CD4-positive, alpha-beta T cell (primary cell): ENCODE measurements around the gene GALNT18. TPM values are rescaled to one million over a fixed set of nuclear protein-coding genes. Genes with fewer than 3 reads are reported as not detected.

Experiments used
- ATAC-seq: fragments of 200-7000 bp; cut with Tn5 transposase; one replicate; pipeline ENCODE4 v1.10.0; 2022; ENCODE audit warnings: mild to moderate bottlenecking; ENCODE audit not compliant: poor library complexity
- CTCF ChIA-PET: fragments of 350-600 bp; sonication (Branson Sonifier 250); formaldehyde crosslinking; loops from one replicate; lab custom pipeline; 2021; ENCODE audit warnings: antibody characterized with exemption, inconsistent platforms; lab: Charles Lee
- POLR2A ChIA-PET: fragments of 350-600 bp; sonication (Branson Sonifier 250); formaldehyde crosslinking; loops from one replicate; lab custom pipeline; 2021; ENCODE audit warnings: antibody characterized with exemption, inconsistent platforms; lab: Charles Lee
- DNase-seq, 14 experiments: peaks; one replicate each; pipeline ENCODE4 v3.0.0-alpha.2; 2013 to 2020; ENCODE audit warnings: mixed read lengths in 2 of 14
- H3K27ac ChIP-seq, 2 donors: one replicate each; pipeline versions ENCODE4 v1.5.1 to v1.7.0; 2013; ENCODE audit warnings: low read length in 2 of 2, low read depth in 1 of 2, mild to moderate bottlenecking in 1 of 2
- H3K27me3 ChIP-seq, 2 experiments: 1 replicate in 1 of 2; 2 replicates in 1 of 2; pipeline versions ENCODE4 v1.6.1 to v1.7.0; 2013; ENCODE audit warnings: low read length in 2 of 2, control low read depth in 1 of 2, mild to moderate bottlenecking in 1 of 2, moderate library complexity in 1 of 2; ENCODE audit not compliant: insufficient read depth in 2 of 2, control insufficient read depth in 1 of 2
- H3K36me3 ChIP-seq: one replicate; pipeline ENCODE4 v1.6.1; 2013; ENCODE audit warnings: low read length, control low read depth; ENCODE audit not compliant: insufficient read depth
- H3K4me1 ChIP-seq: one replicate; pipeline ENCODE4 v1.6.1; 2013; ENCODE audit warnings: low read length, control low read depth; ENCODE audit not compliant: insufficient read depth
- H3K4me3 ChIP-seq: one replicate; pipeline ENCODE4 v1.5.1; 2013; ENCODE audit warnings: mild to moderate bottlenecking, low read length, moderate library complexity
- H3K9me3 ChIP-seq, 2 experiments: 1 replicate in 1 of 2; 2 replicates in 1 of 2; pipeline versions ENCODE4 v1.6.1 to v1.7.0; 2013; ENCODE audit warnings: low read length in 2 of 2, mild to moderate bottlenecking in 2 of 2, control low read depth in 1 of 2, moderate library complexity in 1 of 2; ENCODE audit not compliant: control insufficient read depth in 1 of 2, insufficient read depth in 1 of 2
- H3K27ac Mint-ChIP-seq: one replicate; pipeline ENCODE4 v1.8.0; 2020; ENCODE audit warnings: mixed read lengths
- H3K27me3 Mint-ChIP-seq: one replicate; pipeline ENCODE4 v1.8.0; 2021; ENCODE audit warnings: mixed read lengths
- H3K36me3 Mint-ChIP-seq: one replicate; pipeline ENCODE4 v1.8.0; 2021; ENCODE audit warnings: low read depth, mixed read lengths
- H3K4me1 Mint-ChIP-seq: one replicate; pipeline ENCODE4 v1.8.0; 2021; ENCODE audit warnings: low read depth, mixed read lengths
- H3K4me3 Mint-ChIP-seq: one replicate; pipeline ENCODE4 v1.8.0; 2020; ENCODE audit warnings: mild to moderate bottlenecking, mixed read lengths
- H3K9me3 Mint-ChIP-seq: one replicate; pipeline ENCODE4 v1.8.0; 2020; ENCODE audit warnings: mixed read lengths
- intact Hi-C, 2 experiments: fragments of 100-400 bp; cut with DNase I in 1 of 2; cut with micrococcal nuclease in 1 of 2; formaldehyde crosslinking; loops; one replicate each; pipeline versions ENCODE4 v1.15.1 to v1.9.0; 2023 to 2025; cut with DNase I, micrococcal nuclease
- total RNA-seq, 174 experiments: library from RNA in 2 of 174; stranded (reverse) in 2 of 174; gene quantifications; one replicate each; pipeline ENCODE4 v1.2.3 and lab custom pipeline; 2021 to 2026
- TF ChIP-seq, protein P1 (sequence below): fragments of 200-600 bp; IDR thresholded peaks from one replicate; pipeline ENCODE4 v1.8.0; 2022; ENCODE audit warnings: antibody characterized with exemption, mild to moderate bottlenecking

The GALNT18 gene
- total RNA-seq, 2 experiments from 2014 or later, result 0.08 TPM; not detected in 1

DNA sequence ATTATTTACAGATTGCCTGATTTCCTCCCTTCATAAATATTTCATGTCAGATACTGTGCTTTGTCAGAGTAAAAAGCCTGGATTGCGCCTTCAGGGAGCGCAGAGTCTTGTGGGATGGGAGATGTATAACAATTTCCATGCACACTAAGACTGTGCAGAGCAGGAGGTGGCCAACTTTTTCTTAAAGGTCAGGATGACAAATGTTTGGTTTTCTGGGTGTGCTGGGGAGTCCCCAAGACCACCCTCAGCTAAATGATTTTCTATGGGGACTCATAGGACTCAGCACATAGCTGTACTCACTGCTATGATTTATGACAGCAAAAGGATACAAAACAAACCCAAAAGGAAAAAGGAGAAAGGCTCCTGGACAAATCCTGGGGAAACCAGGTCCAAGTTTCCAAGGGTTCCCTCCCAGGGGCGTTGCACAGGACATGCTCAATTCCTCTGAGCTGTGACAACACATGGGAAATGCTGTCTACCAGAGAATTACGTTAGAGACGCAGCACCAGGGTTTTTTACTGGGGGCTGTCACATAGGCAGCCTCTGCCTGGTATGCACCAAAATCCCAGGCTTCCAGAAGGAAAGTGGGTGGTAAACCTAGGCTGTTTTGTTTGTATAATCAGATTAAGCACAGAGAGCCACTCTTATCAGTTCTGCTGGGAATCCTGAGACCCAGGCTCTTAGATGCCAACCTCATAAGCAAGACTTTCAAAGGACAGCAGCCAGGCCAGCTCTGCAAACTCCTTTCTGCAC, 327.8 kb downstream of the GALNT18 start:
- Histone ChIP-seq H3K36me3 (no peaks in the 10 kb centered on the region), H3K27ac (no peak overlapping the region), H3K4me3 (no peak overlapping the region), H3K27me3 (peaks cover 0 to 9% of the 10 kb centered on the region in 2 experiments), H3K4me1 (no peaks in the 10 kb centered on the region), H3K9me3 (no peaks in the 10 kb centered on the region)
- intact Hi-C loops, result no loop called here
- TF ChIP-seq, protein P1, sequence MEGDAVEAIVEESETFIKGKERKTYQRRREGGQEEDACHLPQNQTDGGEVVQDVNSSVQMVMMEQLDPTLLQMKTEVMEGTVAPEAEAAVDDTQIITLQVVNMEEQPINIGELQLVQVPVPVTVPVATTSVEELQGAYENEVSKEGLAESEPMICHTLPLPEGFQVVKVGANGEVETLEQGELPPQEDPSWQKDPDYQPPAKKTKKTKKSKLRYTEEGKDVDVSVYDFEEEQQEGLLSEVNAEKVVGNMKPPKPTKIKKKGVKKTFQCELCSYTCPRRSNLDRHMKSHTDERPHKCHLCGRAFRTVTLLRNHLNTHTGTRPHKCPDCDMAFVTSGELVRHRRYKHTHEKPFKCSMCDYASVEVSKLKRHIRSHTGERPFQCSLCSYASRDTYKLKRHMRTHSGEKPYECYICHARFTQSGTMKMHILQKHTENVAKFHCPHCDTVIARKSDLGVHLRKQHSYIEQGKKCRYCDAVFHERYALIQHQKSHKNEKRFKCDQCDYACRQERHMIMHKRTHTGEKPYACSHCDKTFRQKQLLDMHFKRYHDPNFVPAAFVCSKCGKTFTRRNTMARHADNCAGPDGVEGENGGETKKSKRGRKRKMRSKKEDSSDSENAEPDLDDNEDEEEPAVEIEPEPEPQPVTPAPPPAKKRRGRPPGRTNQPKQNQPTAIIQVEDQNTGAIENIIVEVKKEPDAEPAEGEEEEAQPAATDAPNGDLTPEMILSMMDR, result no peak
- DNase-seq (no peak), ATAC-seq (no peak)
- CTCF ChIA-PET, result no interaction called here
- H3K27ac Mint-ChIP-seq, result no peak overlapping the region
- H3K36me3 Mint-ChIP-seq, result no peaks in the 10 kb centered on the region
- H3K4me3 Mint-ChIP-seq, result no peak overlapping the region
- H3K9me3 Mint-ChIP-seq, result no peaks in the 10 kb centered on the region
- no peaks in the 10 kb centered on the region for H3K4me1 Mint-ChIP-seq
- POLR2A ChIA-PET, result no interaction called here
- peaks cover 13% of the 10 kb centered on the region for H3K27me3 Mint-ChIP-seq

DNA sequence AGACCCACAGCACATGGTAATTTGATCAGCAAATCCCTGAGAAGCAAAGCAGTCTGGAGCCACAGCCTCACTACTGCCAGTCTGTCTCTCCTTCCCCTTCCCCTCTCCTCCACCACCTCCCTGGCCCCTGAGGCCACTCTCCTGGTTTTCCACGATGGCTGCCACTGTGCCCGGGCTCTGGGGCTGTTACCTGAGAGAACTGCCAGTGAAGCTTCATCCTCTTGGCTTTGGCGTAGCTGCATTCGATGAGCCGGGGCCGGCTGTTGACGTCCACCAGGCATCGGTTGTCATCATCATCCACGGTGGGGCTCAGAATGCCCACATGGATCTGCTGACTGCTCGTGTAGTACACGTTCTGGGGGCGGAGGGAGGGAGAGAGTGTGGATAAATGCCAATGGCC, 329.0 kb downstream of the GALNT18 start:
- DNase-seq (no peak), ATAC-seq (no peak)
- TF ChIP-seq, protein P1, result no peak
- ChIA-PET CTCF (no interaction called here), POLR2A (no interaction called here)
- Histone ChIP-seq H3K4me1 (no peaks in the 10 kb centered on the region), H3K36me3 (no peaks in the 10 kb centered on the region), H3K27ac (no peak overlapping the region), H3K4me3 (no peak overlapping the region), H3K9me3 (no peaks in the 10 kb centered on the region), H3K27me3 (peaks cover 0 to 12% of the 10 kb centered on the region in 2 experiments)
- Mint-ChIP-seq H3K9me3 (no peaks in the 10 kb centered on the region), H3K4me1 (no peaks in the 10 kb centered on the region), H3K36me3 (no peaks in the 10 kb centered on the region), H3K27ac (no peak overlapping the region), H3K4me3 (no peak overlapping the region), H3K27me3 (peaks cover 13% of the 10 kb centered on the region)
- intact Hi-C loops, result no loop called here

DNA sequence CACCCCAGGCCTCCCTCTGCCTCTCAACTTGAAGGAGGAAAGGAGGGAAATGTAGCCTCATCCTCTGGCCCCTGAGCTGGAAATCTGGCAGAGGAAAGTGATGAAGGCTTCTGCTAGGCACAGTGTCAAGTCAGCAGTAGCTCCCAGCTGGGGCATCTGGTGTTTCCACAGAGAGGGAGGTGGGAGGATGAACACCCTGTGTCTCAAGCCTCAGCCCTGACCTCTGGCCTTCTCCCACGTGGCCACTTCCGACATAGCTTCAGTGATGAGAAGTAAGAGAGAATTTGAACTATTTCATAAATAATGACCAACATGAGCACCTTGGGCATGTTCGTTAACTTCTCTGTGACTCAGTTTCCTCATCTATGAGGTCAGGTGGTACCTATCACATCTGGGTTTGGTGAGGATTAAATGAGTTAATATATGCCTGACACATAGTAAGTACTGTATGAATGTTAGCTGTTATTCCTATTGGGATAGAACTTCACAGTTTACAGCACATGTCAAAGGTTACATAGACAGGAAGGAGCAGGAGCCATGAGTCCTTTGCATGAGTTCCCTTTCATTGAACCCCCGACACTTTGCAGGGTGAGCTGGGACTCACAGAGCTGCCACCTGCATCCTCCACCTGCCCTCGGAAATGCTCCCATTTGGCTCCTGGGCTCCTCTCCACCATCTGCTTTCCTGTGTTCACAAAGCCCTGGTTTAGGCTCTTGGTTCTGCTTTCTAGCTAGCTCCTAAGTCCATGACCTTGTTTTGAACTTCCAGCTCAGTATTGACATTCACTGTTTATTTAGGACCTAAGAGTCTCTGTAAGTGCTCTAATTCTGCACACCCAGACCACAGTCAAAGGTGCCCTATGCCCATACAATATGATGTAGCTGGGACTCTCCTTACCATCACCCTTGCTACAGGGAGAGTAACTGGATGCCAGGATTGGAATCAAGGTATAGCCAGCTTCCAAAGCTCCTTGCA, 330.5 kb downstream of the GALNT18 start:
- no peak overlapping the region for H3K27ac Mint-ChIP-seq
- DNase-seq, result no peak
- intact Hi-C loops, result no loop called here
- Histone ChIP-seq H3K4me3 (no peak overlapping the region), H3K4me1 (no peaks in the 10 kb centered on the region), H3K36me3 (no peaks in the 10 kb centered on the region), H3K9me3 (no peaks in the 10 kb centered on the region), H3K27me3 (peaks cover 0 to 12% of the 10 kb centered on the region in 2 experiments), H3K27ac (no peak overlapping the region)
- ATAC-seq, result no peak
- ChIA-PET CTCF (no interaction called here), POLR2A (no interaction called here)
- H3K4me3 Mint-ChIP-seq, result no peak overlapping the region
- H3K27me3 Mint-ChIP-seq, result peaks cover 13% of the 10 kb centered on the region
- TF ChIP-seq, protein P1, result no peak
- H3K4me1 Mint-ChIP-seq, result no peaks in the 10 kb centered on the region
- no peaks in the 10 kb centered on the region for H3K9me3 Mint-ChIP-seq
- H3K36me3 Mint-ChIP-seq, result no peaks in the 10 kb centered on the region
